UCSD-AML1 (cell line): Measurements from ENCODE around the gene CDHR2.
"Not testable (repeated sequence)": the region's sequence is repeated elsewhere in the genome, so short reads cannot be mapped to it uniquely, and the experiment has no call there.

Experiments
- DNase-seq: peaks from one replicate; lab custom pipeline; 2025; ENCODE audit not compliant: unreplicated experiment; lab: John Stamatoyannopoulos, UW

Gene CDHR2

DNA sequence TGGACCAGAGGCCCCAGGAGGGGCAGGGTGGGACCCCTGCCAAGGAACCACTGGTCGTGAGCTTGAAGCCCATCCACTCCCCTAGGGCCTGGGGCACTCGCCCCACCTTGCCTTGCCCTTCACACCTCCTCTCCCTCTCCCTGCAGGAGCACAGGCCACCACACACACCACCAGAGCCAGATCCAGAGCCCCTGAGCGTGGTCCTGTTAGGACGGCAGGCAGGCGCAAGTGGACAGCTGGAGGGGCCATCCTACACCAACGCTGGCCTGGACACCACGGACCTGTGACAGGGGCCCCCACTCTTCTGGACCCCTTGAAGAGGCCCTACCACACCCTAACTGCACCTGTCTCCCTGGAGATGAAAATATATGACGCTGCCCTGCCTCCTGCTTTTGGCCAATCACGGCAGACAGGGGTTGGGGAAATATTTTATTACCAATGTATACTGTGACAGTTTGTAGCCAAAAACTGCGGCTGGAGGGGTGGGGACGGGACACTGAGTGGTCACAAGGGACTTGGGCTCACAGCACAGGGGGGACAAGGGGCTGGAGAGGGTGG is 46.3 kb downstream of the CDHR2 start:
- no peak for DNase-seq

DNA sequence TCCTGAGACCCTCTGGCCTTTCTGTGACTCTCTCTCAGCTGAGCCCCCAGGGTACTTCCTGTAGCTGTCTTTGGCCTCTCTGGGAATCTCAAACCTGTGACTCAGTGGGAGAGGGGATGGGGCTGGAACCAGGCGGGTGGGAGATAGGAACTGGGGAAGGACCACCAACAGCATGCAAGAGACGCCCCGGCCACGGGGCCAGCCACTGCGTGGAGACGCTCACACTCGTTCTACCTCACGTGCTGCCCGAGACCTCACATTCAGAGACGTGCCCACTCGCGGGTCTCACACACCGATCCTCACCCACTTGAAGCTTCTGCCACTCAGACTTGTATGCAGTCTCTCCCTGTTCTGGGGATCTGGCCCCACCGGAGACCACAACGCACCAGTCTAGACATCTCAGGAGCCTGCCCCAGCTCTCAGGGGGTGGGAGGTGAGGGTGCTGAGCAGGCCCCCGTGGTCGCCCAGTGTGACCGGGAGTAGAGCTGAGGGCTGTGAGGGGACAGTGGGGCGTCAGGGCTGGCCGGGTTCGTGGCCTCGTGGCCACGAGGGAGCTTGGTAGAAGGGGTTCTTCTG is 47.0 kb downstream of the CDHR2 start:
- no peak for DNase-seq

- DNase-seq, result peak; percentile 77
These were observed 47.7 kb downstream of the CDHR2 start for GRCh38 chr5:176596689-176597416.

DNA sequence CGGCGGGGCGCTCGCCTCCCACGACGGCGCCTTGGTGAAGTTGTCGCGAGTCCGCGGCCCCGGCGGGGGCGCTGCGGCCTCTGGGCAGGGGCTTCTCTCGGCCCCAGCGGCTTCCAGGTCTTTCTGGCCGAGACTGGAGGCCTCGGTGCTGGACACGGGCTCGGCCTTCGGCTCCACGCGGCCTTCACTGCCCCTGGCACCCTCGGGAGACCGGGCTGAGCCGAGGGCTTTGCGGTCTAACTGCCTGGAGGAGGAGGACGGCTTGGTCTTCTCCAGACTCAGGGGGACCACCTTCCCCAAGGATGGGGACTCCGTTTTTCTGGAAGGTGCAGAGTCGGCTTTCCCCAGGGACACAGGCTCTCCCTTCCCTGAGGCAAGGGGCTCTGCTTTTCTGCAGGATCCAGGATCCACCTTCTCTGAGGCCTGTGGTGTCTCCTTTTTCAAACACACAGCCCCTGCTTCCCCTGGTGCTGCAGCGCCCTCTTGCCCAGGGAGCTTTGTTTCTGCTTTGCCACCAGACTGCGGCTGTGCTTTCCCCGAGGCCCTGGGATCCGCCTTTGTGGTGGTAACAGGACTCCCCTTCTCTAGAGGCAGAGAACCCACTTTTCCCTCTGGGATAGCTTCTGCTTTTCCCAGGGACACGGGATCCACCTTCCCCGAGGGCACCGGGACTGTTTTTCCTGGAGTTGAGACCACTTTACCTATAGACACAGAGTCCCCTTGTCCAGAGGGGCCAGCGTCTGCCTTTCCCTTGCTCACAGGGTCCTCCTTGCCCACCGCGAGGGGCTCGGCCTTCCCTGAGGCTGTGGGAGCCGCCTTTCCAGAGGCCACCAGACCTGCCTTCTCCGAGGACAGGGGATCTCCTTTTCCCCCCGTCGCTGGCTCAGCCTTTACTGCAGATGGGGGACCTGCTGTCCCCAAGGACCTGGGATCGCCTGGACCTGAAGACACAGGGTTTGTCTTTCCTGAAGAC is 48.6 kb downstream of the CDHR2 start:
- DNase-seq, result peak; percentile 43

DNA sequence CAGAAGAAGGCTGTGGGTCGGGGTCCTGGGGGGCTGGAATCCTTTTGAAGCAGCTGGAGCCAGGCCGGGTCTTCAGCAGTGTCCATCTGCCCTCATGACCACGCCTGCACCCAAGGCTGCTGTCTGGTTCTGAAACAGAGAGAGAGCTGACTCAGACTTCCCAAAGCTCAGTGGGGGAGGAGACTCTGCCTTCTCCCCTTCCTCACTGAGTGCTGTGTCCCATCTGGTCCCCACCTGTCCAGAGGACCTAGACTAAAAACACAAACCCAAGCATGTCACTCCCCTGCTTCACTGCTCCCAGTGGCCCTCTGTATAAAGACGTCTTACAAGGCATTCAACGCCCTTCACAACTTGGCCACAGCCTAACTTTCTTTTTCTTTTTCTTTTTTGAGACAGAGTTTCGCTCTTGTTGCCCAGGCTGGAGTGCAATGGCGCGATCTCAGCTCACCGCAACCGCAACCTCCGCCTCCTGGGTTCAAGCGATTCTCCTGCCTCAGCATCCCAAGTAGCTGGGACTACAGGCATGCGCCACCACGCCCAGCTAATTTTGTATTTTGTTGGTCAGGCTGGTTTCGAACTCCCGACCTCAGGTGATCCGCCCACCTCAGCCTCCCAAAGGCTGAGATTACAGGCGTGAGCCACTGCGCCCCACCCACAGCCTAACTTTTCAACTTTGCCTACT is 50.7 kb downstream of the CDHR2 start:
- DNase-seq, result not testable (repeated sequence)

DNA sequence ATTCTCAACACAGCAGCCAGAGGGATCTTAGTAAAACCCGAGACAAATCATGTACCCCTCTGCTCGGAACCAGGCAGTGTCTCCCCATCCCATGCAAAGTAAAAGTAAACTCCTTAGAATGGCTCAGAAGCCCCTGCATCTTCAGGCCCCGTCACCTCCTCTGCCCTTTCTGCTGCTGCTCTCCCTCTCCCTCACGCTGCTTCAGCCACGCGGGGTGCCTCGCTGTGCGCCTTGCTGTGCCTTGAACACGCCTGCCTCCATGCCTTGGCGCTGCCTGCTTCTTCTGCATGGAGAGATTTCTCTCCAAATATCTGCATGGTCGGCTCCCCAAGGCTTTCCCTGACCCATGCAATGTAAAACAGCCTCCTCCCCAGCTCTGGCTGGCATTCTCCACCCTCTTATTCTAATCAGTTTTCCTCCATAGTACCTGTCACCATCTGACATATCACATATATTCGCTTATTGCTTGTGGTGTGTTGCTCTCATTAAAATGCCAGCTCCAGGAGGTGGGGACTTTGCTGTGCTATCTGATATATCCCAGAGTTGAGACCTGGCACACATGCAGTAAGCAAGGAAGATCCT is 52.9 kb downstream of the CDHR2 start:
- no peak for DNase-seq

DNA sequence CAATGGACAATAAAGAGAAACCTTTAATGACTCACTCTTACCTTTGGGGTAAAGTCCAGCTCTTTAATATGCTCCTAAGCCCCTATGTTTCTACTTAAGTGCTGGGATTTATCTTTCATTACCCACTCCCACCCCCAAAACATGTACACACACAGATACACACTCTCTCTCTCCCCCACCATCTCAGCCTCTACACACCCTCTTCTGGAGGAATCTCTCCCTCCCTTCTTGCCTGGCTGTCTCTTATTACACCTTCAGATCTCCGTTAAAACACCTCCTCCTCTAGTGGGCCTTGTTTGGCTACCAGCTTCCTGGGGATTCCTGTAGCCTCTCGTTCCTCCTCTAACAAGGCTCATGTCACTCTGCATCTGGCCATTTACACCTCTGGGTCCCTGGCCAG is 53.9 kb downstream of the CDHR2 start:
- DNase-seq, result no peak

DNA sequence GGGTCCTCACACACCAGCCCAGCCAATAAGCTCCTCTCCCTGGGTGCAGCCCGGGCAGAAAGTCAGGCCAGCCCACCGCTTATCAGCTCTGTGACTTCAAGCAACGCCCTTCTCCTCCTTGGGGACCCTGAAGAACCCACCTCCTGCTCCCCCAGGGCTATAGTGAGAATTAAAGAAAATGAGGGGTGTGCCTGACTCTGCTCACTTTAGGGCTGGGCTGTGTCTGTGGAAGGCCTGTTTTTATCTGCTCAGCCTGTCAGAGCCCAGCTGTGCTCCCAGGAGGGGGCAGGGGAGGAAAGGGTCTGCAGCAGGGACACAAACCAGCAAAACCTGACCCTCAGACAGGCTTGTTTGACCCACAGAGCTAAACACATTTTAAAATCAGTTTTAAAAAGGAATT is 56.9 kb downstream of the CDHR2 start:
- no peak for DNase-seq

DNA sequence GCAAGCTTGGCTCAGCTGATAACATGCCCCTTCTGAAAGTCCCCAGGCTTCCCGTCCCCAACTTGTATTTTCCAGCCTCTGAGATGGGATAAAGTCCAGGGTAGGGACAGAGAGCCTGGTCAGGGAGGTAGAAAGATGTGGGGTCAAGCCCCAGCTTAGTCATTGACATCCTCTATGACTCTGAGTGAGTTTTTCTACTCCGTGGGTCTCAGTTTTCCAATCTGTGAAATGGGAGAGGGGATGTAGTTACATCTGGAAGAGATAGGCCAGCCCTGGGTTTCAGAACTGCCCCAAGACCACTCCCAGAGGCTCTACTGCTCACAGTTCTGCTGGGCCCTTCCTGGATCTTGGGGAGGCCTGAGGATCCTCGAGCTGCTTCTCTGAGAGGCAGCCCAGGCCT is 57.7 kb downstream of the CDHR2 start:
- no peak for DNase-seq

DNA sequence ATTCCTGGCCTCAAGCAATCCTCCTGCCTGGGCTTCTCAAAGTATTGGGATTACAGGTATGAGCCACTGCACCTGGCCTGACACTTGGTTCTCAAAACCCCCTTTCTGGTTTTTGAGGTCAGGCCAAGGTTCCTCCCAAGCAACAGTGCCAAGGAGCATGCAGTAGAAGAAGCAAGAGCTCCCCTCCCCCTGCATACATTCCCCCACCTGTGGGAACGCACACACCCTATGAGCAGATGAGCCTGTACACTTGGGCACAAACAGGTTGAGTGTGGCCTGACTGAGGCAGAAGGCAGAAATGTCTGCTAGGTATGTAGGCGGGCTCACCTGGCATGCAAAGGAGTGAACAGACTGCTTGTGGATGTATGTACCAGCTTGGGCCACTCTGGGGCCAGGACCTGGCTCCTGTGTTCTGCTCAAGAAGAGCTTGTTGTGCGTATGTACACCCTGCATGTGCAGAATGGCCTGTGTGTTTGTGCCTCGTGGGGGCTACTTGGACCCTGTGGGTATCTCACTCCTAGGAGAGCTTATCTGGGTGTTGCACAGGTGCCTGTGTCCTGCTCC is 59.1 kb downstream of the CDHR2 start:
- DNase-seq, result no peak

GRCh38 chr5:176608937-176609723 is 60.0 kb downstream of the CDHR2 start:
- DNase-seq, result no peak

DNA sequence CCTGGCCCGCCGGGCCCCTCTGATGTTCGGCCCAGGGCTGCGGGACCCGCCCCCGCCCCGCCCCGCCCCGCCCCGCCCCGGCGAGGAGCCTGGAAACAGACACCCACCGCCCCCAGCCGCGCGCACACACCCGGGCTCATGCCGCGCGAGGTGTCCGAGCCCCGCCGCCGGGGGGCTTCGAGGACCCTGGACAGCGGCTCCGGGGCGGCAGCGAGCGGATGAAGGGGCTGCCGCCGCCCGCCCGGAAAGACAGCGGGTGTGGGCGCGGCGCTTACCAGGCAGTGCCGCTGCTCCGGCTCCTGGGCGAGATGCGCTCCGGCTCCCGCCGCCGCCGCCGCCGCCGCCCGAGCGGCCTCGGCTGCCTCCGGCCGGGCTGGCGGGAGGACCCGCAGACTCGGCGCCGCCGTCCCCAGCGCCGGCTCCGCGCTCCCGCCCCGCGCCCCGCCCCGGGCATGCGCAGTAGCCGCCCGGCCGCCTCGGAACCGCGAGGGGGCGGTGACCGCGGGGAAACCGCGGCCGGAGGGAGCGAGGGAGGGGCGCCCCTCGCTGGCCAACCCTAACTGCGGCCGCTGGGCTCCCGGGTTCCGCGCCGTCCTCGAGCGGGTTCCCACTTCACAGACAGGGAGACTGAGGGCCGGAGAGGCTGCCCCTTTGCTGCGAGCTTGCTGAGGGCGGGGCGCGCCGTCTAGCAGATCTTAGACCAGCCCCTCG is 60.7 kb downstream of the CDHR2 start, which contains the start of gene GPRIN1:
Gene GPRIN1 (minus strand): TSS at position 433 of the 711 bp plus-strand sequence. CDS start 10,322 bp downstream, outside the sequence.
- DNase-seq, result peak; percentile 72

GRCh38 chr5:176610435-176610773 is 61.3 kb downstream of the CDHR2 start:
- no peak for DNase-seq

- peak; percentile 80 for DNase-seq
These were observed 62.3 kb downstream of the CDHR2 start for GRCh38 chr5:176611435-176611834.

GRCh38 chr5:176612008-176612407 is 62.9 kb downstream of the CDHR2 start:
- no peak for DNase-seq

DNA sequence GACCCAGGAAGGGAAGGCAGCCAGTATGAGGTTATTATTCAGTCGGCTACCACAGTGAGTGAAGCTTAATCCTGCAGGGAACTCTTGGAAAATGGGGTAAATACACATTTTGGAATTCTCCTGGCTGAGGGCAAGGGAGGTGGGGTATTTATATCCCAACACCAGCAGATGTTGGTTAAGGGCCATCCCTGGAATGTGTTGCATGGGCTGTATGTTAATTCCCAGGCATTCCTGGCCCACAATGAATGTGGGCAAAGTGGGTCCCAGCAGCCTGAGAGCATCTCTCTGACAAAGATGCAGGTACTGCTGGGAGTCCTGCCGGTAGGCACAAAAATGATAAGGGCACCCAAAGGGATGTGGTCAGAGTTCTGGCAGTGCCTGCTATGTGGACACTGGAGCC is 63.7 kb downstream of the CDHR2 start:
- DNase-seq, result no peak

GRCh38 chr5:176614805-176615478 is 65.8 kb downstream of the CDHR2 start:
- no peak for DNase-seq

- DNase-seq, result no peak
These were observed 67.4 kb downstream of the CDHR2 start for GRCh38 chr5:176616511-176616910.
